SK-N-SH (cell line): Measurements from ENCODE around the gene SMAD7. TPM values are rescaled to one million over a fixed set of nuclear protein-coding genes. Genes with fewer than 3 reads are reported as not detected.

Experiments
- CTCF ChIA-PET: fragments of 300-600, 350-600 bp; formaldehyde crosslinking; extraction: SDS; loops from one replicate; lab custom pipeline; 2021; lab: Yijun Ruan, JAX
- POLR2A ChIA-PET: fragments of 350-600 bp; sonication (Branson Sonifier 250); formaldehyde crosslinking; extraction: SDS; loops from one replicate; lab custom pipeline; 2020; ENCODE audit warnings: antibody characterized with exemption, inconsistent platforms; lab: Yijun Ruan, JAX
- DNase-seq: peaks from one replicate; pipeline ENCODE4 v3.0.0; 2012
- H2AFZ ChIP-seq: fragments of 200-600 bp; sonication (generic); 2 replicates; pipeline ENCODE4 v1.8.1; 2016; ENCODE audit warnings: antibody characterized with exemption, mild to moderate bottlenecking, low read depth
- H3F3A ChIP-seq: fragments of 200-600 bp; sonication (generic); replicated peaks from 2 replicates; pipeline ENCODE3; 2016; ENCODE audit warnings: antibody characterized with exemption, mild to moderate bottlenecking; ENCODE audit not compliant: insufficient read depth
- H3K27ac ChIP-seq, 2 experiments: fragments of 200-500 bp in 1 of 2; fragments of 200-600 bp in 1 of 2; sonication (Bioruptor generic) in 1 of 2; sonication (generic), shearing (Covaris generic) in 1 of 2; 2 replicates each; pipeline versions ENCODE4 v1.5.1 to v1.6.1; 2014 to 2016; ENCODE audit warnings: low read depth in 2 of 2, inconsistent platforms in 1 of 2, low read length in 1 of 2, mild to moderate bottlenecking in 1 of 2, mixed read lengths in 1 of 2
- H3K27me3 ChIP-seq: fragments of 200-600 bp; sonication (generic), shearing (Covaris generic); 2 replicates; pipeline ENCODE4 v1.6.1; 2016; ENCODE audit warnings: mixed run types; ENCODE audit not compliant: insufficient read depth
- H3K36me3 ChIP-seq, 2 experiments: fragments of 200-500 bp in 1 of 2; fragments of 200-600 bp in 1 of 2; sonication (Bioruptor generic) in 1 of 2; sonication (generic) in 1 of 2; replicated peaks in 1 of 2; 2 replicates each; pipeline versions ENCODE3 to v1.5.1; 2014 to 2016; ENCODE audit warnings: low read length in 1 of 2, mild to moderate bottlenecking in 1 of 2; ENCODE audit not compliant: insufficient read depth in 2 of 2, control insufficient read depth in 1 of 2
- H3K4me1 ChIP-seq, 2 experiments: fragments of 200-500 bp in 1 of 2; fragments of 200-600 bp in 1 of 2; sonication (Bioruptor generic) in 1 of 2; sonication (generic), shearing (Covaris generic) in 1 of 2; 2 replicates each; pipeline versions ENCODE4 v1.5.1 to v1.6.1; 2014 to 2016; ENCODE audit warnings: low read depth in 1 of 2, low read length in 1 of 2, mixed run types in 1 of 2; ENCODE audit not compliant: insufficient read depth in 2 of 2, control insufficient read depth in 1 of 2
- H3K4me2 ChIP-seq: fragments of 200-600 bp; sonication (generic), shearing (Covaris generic); 2 replicates; pipeline ENCODE4 v1.6.1; 2017; ENCODE audit warnings: mixed run types
- H3K4me3 ChIP-seq, 2 experiments: fragments of 200-500 bp in 1 of 2; fragments of 200-600 bp in 1 of 2; sonication (Bioruptor generic) in 1 of 2; sonication (generic), shearing (Covaris generic) in 1 of 2; 2 replicates each; pipeline versions ENCODE4 v1.5.1 to v1.8.1; 2014 to 2016; ENCODE audit warnings: low read depth in 2 of 2, inconsistent platforms in 1 of 2, low read length in 1 of 2, mild to moderate bottlenecking in 1 of 2, mixed read lengths in 1 of 2, moderate library complexity in 1 of 2
- H3K79me2 ChIP-seq: fragments of 200-600 bp; sonication (generic); 2 replicates; pipeline ENCODE4 v1.8.1; 2017; ENCODE audit warnings: mild to moderate bottlenecking; ENCODE audit not compliant: insufficient read depth
- H3K9ac ChIP-seq: fragments of 200-600 bp; sonication (generic); 2 replicates; pipeline ENCODE4 v1.6.1; 2017; ENCODE audit warnings: mixed run types
- H3K9me2 ChIP-seq: fragments of 200-600 bp; sonication (generic); 2 replicates; pipeline ENCODE4 v1.6.1; 2017; ENCODE audit warnings: mixed run types
- H3K9me3 ChIP-seq: fragments of 200-600 bp; sonication (generic); 2 replicates; pipeline ENCODE4 v1.6.1; 2017; ENCODE audit warnings: mixed run types, mild to moderate bottlenecking, moderate library complexity
- H4K20me1 ChIP-seq: fragments of 200-600 bp; sonication (generic); 2 replicates; pipeline ENCODE4 v1.6.1; 2017; ENCODE audit warnings: mild to moderate bottlenecking, mixed run types; ENCODE audit not compliant: insufficient read depth
- MXI1 ChIP-seq: IDR thresholded peaks from 2 replicates; pipeline ENCODE4 v1.6.1; 2012; ENCODE audit warnings: mild to moderate bottlenecking, low read depth, low read length, improper control_type of control experiment
- RAD21 ChIP-seq: IDR thresholded peaks from 2 replicates; pipeline ENCODE4 v1.6.1; 2012; ENCODE audit warnings: mild to moderate bottlenecking, low read length
- SIN3A ChIP-seq: IDR thresholded peaks from 2 replicates; pipeline ENCODE4 v1.6.1; 2012; ENCODE audit warnings: low read depth, mild to moderate bottlenecking, low read length, moderate library complexity, borderline replicate concordance
- SMC3 ChIP-seq: IDR thresholded peaks from 2 replicates; pipeline ENCODE4 v1.6.1; 2012; ENCODE audit warnings: low read depth, low read length, improper control_type of control experiment
- WGBS: methylation state at CpG from one replicate; pipeline ENCODE4 v1.1.6; 2017; ENCODE audit warnings: low lambda C conversion rate; 5-methylcytosine and 5-hydroxymethylcytosine counted together
- polyA plus RNA-seq, 3 experiments: library from polyadenylated mRNA; depleted of rRNA; stranded (reverse); fragments of >200 nt; gene quantifications; 2 replicates each; pipeline ENCODE4 v1.2.3, GENCODE V29; 2012
- TF ChIP-seq, protein P1 (sequence below): IDR thresholded peaks from 2 replicates; pipeline ENCODE4; 2012
- TF ChIP-seq, protein P2 (sequence below): fragments of 150-350 bp; IDR thresholded peaks from 2 replicates; pipeline ENCODE4 v1.6.1; 2017; ENCODE audit warnings: antibody characterized with exemption, low read length, low read depth, borderline replicate concordance
- TF ChIP-seq, protein P3 (sequence below): fragments of 150-350 bp; IDR thresholded peaks from 2 replicates; pipeline ENCODE4 v1.6.1; 2016; ENCODE audit warnings: mild to moderate bottlenecking, low read depth, low read length
- TF ChIP-seq, protein P4 (sequence below): IDR thresholded peaks from 2 replicates; pipeline ENCODE4 v1.4.0; 2012; ENCODE audit warnings: low read depth

Gene SMAD7
- polyA plus RNA-seq, 1 of the 3 experiments (the other 2 are of a cell fraction), result 20.0 TPM

DNA sequence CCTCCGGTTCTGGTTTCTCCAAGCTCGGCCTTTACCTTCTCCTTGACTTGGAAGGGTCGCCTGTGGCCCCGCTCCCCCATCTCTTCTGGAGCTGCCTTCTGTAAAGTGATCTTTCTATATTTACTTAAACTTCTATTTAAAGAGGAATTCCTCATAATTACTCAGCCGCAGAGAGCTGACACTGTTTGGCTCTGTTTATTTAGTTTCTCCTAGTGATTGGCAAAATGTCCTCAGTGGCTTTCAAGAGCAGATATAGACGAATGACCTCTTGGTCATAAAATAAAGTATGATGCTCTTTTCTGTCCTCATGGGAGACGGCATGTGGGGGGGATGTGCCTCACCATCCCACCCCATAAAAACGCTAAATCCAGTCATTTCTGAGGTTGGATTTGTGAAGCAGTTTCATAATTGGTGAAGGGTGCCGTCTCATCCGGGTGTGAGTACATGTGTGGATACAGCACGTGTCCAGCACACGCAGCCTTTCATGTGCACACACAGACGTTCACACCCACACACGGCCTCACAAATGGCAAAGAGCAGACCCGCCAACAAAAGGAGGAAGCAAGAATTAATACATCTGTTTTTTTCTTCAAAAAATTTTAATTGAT lies 43.4 kb upstream of the SMAD7 start (continued):
- TF ChIP-seq, protein P1, sequence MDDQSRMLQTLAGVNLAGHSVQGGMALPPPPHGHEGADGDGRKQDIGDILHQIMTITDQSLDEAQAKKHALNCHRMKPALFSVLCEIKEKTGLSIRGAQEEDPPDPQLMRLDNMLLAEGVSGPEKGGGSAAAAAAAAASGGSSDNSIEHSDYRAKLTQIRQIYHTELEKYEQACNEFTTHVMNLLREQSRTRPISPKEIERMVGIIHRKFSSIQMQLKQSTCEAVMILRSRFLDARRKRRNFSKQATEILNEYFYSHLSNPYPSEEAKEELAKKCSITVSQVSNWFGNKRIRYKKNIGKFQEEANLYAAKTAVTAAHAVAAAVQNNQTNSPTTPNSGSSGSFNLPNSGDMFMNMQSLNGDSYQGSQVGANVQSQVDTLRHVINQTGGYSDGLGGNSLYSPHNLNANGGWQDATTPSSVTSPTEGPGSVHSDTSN, result no peak
- TF ChIP-seq SIN3A (no peak), MXI1 (no peak), SMC3 (no peak), RAD21 (no peak)

DNA sequence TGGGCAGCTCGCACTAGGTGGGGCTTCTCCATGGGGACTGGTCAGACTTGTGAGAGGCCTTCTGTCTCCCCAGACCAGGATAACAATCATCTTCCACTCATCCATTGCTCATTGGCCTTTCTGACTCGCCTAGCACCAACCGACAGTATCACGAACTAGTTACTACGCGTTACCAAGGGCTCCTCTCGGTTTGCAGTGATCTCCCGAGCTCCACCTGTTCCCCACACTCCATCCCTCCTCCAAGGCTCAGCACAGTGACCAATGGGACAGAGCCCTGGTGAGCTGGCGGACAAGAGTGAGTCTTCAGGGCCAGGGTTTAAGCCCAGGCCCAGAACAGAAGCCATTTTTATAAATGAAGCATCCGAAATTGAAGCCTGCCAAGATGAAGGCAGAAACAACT lies 42.8 kb upstream of the SMAD7 start:
- peaks cover 27% of the 10 kb centered on the region for H3F3A ChIP-seq
- no peak overlapping the region for H2AFZ ChIP-seq
- H3K9ac ChIP-seq, result peak overlapping the region; percentile 6; the same call in 1 of the 2 replicates
- peaks cover 28 to 37% of the 10 kb centered on the region in 2 experiments; a peak in 3 of 4 replicates for H3K4me1 ChIP-seq
- H3K79me2 ChIP-seq, result no peaks in the 10 kb centered on the region
- peak overlapping the region; percentile 22; the same call in 1 of the 2 replicates for H3K4me2 ChIP-seq
- H3K9me3 ChIP-seq, result no peaks in the 10 kb centered on the region
- H3K9me2 ChIP-seq, result no peaks in the 10 kb centered on the region
- DNase-seq, result no peak
- ChIA-PET POLR2A (interaction anchor here (0.7 kb wide), 1 partner anchor 13 kb away, joined by 3 read pairs; no protein-coding TSS in a partner anchor), CTCF (interaction anchor here (1.3 to 1.4 kb wide), 2 partner anchors 10 to 17 kb away, joined by 5 to 6 read pairs; no protein-coding TSS in a partner anchor)
- 81% methylated on average over 10 of the region's 10 CpGs for WGBS
- peak overlapping the region in 1 of 2 experiments; percentile 70; a peak in 2 of 4 replicates for H3K27ac ChIP-seq
- no peaks in the 10 kb centered on the region for H3K27me3 ChIP-seq
- H4K20me1 ChIP-seq, result no peaks in the 10 kb centered on the region
- TF ChIP-seq, protein P2, sequence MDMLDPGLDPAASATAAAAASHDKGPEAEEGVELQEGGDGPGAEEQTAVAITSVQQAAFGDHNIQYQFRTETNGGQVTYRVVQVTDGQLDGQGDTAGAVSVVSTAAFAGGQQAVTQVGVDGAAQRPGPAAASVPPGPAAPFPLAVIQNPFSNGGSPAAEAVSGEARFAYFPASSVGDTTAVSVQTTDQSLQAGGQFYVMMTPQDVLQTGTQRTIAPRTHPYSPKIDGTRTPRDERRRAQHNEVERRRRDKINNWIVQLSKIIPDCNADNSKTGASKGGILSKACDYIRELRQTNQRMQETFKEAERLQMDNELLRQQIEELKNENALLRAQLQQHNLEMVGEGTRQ, result no peak
- TF ChIP-seq, protein P3, sequence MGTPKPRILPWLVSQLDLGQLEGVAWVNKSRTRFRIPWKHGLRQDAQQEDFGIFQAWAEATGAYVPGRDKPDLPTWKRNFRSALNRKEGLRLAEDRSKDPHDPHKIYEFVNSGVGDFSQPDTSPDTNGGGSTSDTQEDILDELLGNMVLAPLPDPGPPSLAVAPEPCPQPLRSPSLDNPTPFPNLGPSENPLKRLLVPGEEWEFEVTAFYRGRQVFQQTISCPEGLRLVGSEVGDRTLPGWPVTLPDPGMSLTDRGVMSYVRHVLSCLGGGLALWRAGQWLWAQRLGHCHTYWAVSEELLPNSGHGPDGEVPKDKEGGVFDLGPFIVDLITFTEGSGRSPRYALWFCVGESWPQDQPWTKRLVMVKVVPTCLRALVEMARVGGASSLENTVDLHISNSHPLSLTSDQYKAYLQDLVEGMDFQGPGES, result no peak
- TF ChIP-seq, protein P1, result no peak
- TF ChIP-seq, protein P4, sequence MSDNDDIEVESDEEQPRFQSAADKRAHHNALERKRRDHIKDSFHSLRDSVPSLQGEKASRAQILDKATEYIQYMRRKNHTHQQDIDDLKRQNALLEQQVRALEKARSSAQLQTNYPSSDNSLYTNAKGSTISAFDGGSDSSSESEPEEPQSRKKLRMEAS, result no peak
- H3K4me3 ChIP-seq, result no peak overlapping the region
- H3K36me3 ChIP-seq, result no peaks in the 10 kb centered on the region
